MCF 10A (cell line): ENCODE measurements around the gene GREB1L. TPM values are rescaled to one million over a fixed set of nuclear protein-coding genes. Genes with fewer than 3 reads are reported as not detected.

ENCODE experiments used
- BruUV-seq: library from RNA; stranded (reverse); fragments of 400-500 nt; replicated peaks from 2 replicates; lab custom pipeline; 2021; lab: Mats Ljungman, UMichigan
- CTCF ChIA-PET: fragments of 300-600 bp; sonication (Branson Sonifier 250); formaldehyde crosslinking; extraction: SDS; loops from one replicate; lab custom pipeline; 2021; ENCODE audit warnings: antibody characterized with exemption, inconsistent platforms; lab: Yijun Ruan, JAX
- POLR2A ChIA-PET: fragments of 300-600, 350-650 bp; sonication (Branson Sonifier 250); formaldehyde crosslinking; extraction: SDS; loops from one replicate; lab custom pipeline; 2020; ENCODE audit warnings: antibody characterized with exemption, inconsistent platforms; lab: Yijun Ruan, JAX
- DNase-seq: peaks from one replicate; pipeline ENCODE4 v3.0.0-alpha.2; 2018; ENCODE audit not compliant: unreplicated experiment
- H3K27ac Mint-ChIP-seq: one replicate; pipeline ENCODE4 v1.8.0; 2022; ENCODE audit warnings: mild to moderate bottlenecking, low read depth, mixed read lengths; ENCODE audit not compliant: unreplicated experiment
- H3K27me3 Mint-ChIP-seq: one replicate; pipeline ENCODE4 v1.8.0; 2022; ENCODE audit warnings: mixed read lengths; ENCODE audit not compliant: insufficient read depth, unreplicated experiment
- H3K36me3 Mint-ChIP-seq: one replicate; pipeline ENCODE4 v1.8.0; 2022; ENCODE audit warnings: mild to moderate bottlenecking, moderate library complexity, mixed read lengths; ENCODE audit not compliant: insufficient read depth, unreplicated experiment
- H3K4me1 Mint-ChIP-seq: one replicate; pipeline ENCODE4 v1.8.0; 2022; ENCODE audit warnings: mixed read lengths; ENCODE audit not compliant: insufficient read depth, unreplicated experiment
- H3K4me3 Mint-ChIP-seq: one replicate; pipeline ENCODE4 v1.8.0; 2022; ENCODE audit warnings: mild to moderate bottlenecking, moderate library complexity, mixed read lengths; ENCODE audit not compliant: unreplicated experiment
- H3K9me3 Mint-ChIP-seq: one replicate; pipeline ENCODE4 v1.8.0; 2022; ENCODE audit warnings: mixed read lengths; ENCODE audit not compliant: unreplicated experiment
- intact Hi-C: fragments of 100-400 bp; cut with micrococcal nuclease; formaldehyde crosslinking; loops from 2 replicates; pipeline ENCODE4 v1.14.1; 2022
- total RNA-seq: library from RNA; stranded (reverse); gene quantifications from 2 replicates; pipeline ENCODE4 v1.2.3, GENCODE V29; 2022
- TF ChIP-seq, protein P1 (sequence below): fragments of 200-600 bp; IDR thresholded peaks from one replicate; pipeline ENCODE4 v1.8.0; 2022; ENCODE audit warnings: antibody characterized with exemption, mild to moderate bottlenecking; ENCODE audit not compliant: unreplicated experiment

The GREB1L gene
- total RNA-seq, 1 experiment from 2014 or later, result 9.4 TPM

DNA sequence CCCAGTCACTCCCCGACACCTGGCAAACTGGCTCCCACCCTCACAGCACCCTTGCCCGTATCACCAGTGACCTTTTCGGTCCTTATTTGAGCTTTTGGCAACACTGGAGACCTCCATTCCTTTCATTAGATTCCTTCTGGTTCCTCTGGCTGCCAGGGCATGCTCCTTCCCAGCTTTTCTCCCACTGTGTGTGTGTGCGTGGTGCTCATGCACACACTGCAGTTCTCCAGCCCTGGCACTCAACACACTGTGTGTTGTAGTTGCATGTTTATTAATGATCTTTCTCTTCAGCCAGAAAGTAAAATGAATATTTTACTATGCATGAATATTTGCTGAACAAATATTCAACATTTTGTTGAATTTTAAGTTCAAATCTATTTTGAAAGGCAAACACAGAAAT is 219.4 kb downstream of the GREB1L start:
- H3K4me3 Mint-ChIP-seq, result no peak overlapping the region

DNA sequence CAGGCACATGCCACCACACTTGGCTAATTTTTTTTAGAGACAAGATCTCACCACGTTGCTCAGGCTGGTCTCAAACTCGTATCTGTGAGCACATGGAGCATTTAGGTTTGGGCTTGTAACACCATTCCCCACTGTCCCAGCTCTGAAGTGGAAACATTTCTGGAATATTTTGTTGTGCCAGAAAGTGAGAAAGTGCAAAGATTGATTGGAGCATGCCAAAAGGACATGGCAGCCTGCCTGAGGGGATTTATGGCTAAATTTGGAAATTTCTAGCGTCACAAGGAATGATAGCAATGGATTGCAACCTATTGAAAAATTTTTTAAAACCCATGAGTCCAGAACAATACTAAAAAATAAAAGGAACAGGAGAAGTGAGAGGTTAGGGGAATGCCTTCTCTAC is 221.7 kb downstream of the GREB1L start:
- intact Hi-C loops, result no loop called here
- Mint-ChIP-seq H3K4me1 (no peaks in the 10 kb centered on the region), H3K9me3 (no peaks in the 10 kb centered on the region), H3K36me3 (peaks cover 4% of the 10 kb centered on the region), H3K27ac (no peak overlapping the region), H3K4me3 (no peak overlapping the region), H3K27me3 (no peaks in the 10 kb centered on the region)
- ChIA-PET CTCF (interaction anchor here (0.7 kb wide), 1 partner anchor 249 kb away, joined by 3 read pairs; no protein-coding TSS in a partner anchor), POLR2A (no interaction called here)
- no peak for DNase-seq
- no TSS peak for BruUV-seq
- TF ChIP-seq, protein P1, sequence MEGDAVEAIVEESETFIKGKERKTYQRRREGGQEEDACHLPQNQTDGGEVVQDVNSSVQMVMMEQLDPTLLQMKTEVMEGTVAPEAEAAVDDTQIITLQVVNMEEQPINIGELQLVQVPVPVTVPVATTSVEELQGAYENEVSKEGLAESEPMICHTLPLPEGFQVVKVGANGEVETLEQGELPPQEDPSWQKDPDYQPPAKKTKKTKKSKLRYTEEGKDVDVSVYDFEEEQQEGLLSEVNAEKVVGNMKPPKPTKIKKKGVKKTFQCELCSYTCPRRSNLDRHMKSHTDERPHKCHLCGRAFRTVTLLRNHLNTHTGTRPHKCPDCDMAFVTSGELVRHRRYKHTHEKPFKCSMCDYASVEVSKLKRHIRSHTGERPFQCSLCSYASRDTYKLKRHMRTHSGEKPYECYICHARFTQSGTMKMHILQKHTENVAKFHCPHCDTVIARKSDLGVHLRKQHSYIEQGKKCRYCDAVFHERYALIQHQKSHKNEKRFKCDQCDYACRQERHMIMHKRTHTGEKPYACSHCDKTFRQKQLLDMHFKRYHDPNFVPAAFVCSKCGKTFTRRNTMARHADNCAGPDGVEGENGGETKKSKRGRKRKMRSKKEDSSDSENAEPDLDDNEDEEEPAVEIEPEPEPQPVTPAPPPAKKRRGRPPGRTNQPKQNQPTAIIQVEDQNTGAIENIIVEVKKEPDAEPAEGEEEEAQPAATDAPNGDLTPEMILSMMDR, result no peak

More for the DNA sequence above, 219.4 kb downstream of the GREB1L start:
- no peaks in the 10 kb centered on the region for H3K9me3 Mint-ChIP-seq
- no peaks in the 10 kb centered on the region for H3K27me3 Mint-ChIP-seq
- POLR2A ChIA-PET, result no interaction called here
- CTCF ChIA-PET, result no interaction called here
- peaks cover 4% of the 10 kb centered on the region for H3K36me3 Mint-ChIP-seq
- intact Hi-C loops, result no loop called here
- TF ChIP-seq, protein P1, result no peak
- no peak for DNase-seq
- no TSS peak for BruUV-seq
- peaks cover 12% of the 10 kb centered on the region for H3K4me1 Mint-ChIP-seq
- H3K27ac Mint-ChIP-seq, result no peak overlapping the region

DNA sequence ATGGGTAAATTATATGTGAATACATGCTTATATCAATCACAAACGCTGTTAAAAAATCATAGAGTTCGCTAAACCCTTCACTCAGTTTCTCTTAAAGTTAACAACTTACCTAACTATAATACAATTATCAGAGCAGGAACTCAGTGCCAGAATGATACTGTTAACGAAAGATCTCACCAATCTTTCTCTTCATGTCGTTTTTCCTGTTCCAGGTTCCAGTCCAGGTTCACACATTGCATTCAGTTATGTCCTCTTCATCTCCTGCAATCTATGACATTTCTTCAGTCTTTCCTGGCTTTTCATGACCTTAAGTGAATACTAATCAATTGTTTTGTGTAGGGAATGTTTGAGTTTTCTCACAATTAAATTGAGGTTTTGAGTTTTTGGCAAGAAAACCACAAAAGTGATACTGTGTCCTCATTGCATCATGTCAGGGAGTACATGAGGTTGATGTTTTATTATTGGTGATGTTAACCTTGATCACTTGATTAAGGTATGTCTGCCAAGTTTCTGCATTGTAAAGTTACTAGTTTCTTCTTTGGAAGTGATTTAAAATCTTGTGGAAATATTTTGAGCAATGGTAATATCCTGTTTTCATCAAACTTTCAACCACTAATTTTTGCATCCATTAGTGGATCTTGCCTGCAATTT is 226.6 kb downstream of the GREB1L start:
- H3K27ac Mint-ChIP-seq, result no peak overlapping the region
- no peak overlapping the region for H3K4me3 Mint-ChIP-seq
- TF ChIP-seq, protein P1, result no peak
- intact Hi-C loops, result no loop called here
- no peak for DNase-seq
- H3K4me1 Mint-ChIP-seq, result no peaks in the 10 kb centered on the region
- no peaks in the 10 kb centered on the region for H3K27me3 Mint-ChIP-seq
- POLR2A ChIA-PET, result no interaction called here
- no peaks in the 10 kb centered on the region for H3K36me3 Mint-ChIP-seq
- BruUV-seq, result no TSS peak
- CTCF ChIA-PET, result interaction anchor here (0.9 kb wide), 1 partner anchor 20 kb away, joined by 4 read pairs; no protein-coding TSS in a partner anchor
- no peaks in the 10 kb centered on the region for H3K9me3 Mint-ChIP-seq

DNA sequence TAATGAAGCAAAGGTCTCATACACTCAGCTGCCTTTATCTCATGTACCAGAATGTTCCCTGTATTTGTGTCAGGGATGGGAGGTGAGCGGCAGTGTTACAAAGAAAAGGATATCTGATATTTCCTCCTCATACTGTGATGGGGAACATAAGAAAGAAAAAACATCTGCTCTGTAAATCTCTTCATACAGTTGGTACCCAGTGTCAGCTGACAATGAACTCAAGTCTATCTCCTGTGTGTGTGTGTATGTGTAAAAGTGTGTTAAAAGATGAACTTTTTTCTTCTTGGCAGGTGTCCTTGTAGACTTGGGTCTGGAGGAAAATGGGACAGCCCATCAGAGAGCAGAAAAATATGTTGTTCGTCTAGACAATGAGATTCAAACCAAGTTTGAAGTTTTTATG is 230.7 kb downstream of the GREB1L start:
- TF ChIP-seq, protein P1, result no peak
- no peak overlapping the region for H3K4me3 Mint-ChIP-seq
- no peaks in the 10 kb centered on the region for H3K4me1 Mint-ChIP-seq
- ChIA-PET POLR2A (no interaction called here), CTCF (interaction anchor here (2.0 kb wide), 1 partner anchor 16 kb away, joined by 7 read pairs; no protein-coding TSS in a partner anchor)
- no peaks in the 10 kb centered on the region for H3K27me3 Mint-ChIP-seq
- H3K9me3 Mint-ChIP-seq, result no peaks in the 10 kb centered on the region
- no peak overlapping the region for H3K27ac Mint-ChIP-seq
- H3K36me3 Mint-ChIP-seq, result no peaks in the 10 kb centered on the region
- intact Hi-C loops, result no loop called here
- DNase-seq, result no peak
- BruUV-seq, result no TSS peak
